Prostate gland (tissue), 2 donors: ENCODE measurements around the gene PHC2. TPM values are rescaled to one million over a fixed set of nuclear protein-coding genes. Genes with fewer than 3 reads are reported as not detected.

Source experiments
- DNase-seq: peaks from one replicate; pipeline ENCODE4 v3.0.0-alpha.2; 2019; ENCODE audit warnings: low spot score
- H3K27ac ChIP-seq, 2 donors: fragments of 200-600 bp; sonication (generic); 2 replicates each; pipeline ENCODE4 v1.5.1; 2017 to 2019
- H3K27me3 ChIP-seq: fragments of 200-600 bp; sonication (generic); replicated peaks from 2 replicates; pipeline ENCODE4 v1.5.1; 2019; ENCODE audit not compliant: insufficient read depth
- H3K36me3 ChIP-seq, 2 donors: fragments of 200-600 bp; sonication (generic); 1 replicate in 1 of 2; 2 replicates in 1 of 2; pipeline versions ENCODE4 v1.5.1 to v1.8.1; 2017 to 2019
- H3K4me1 ChIP-seq: fragments of 200-600 bp; sonication (generic); replicated peaks from 2 replicates; pipeline ENCODE4 v1.5.1; 2019
- H3K4me3 ChIP-seq, 2 donors: fragments of 200-600 bp; sonication (generic); 2 replicates each; pipeline ENCODE4 v1.5.1; 2017 to 2019
- H3K9me3 ChIP-seq: fragments of 200-600 bp; sonication (generic); 2 replicates; pipeline ENCODE4 v1.5.1; 2017
- POLR2A ChIP-seq: fragments of 450-650 bp; IDR thresholded peaks from one replicate; pipeline ENCODE4 v1.6.1; 2016; ENCODE audit warnings: antibody characterized with exemption, mild to moderate bottlenecking
- POLR2AphosphoS5 ChIP-seq: sonication (generic); formaldehyde crosslinking; IDR thresholded peaks from one replicate; pipeline ENCODE4 v1.6.1; 2017; ENCODE audit warnings: antibody characterized with exemption
- WGBS: methylation state at CpG from one replicate; pipeline ENCODE4 v1.1.5; 2018; 5-methylcytosine and 5-hydroxymethylcytosine counted together
- intact Hi-C: fragments of 100-400 bp; cut with DNase I; formaldehyde crosslinking; loops from one replicate; pipeline ENCODE4 v1.14.2; 2022
- total RNA-seq, 2 donors: library from RNA; depleted of rRNA; stranded (reverse); fragments of >200 nt; gene quantifications; one replicate each; pipeline ENCODE4 v1.1.0, GENCODE V29; 2016
- TF ChIP-seq, protein P1 (sequence below), 4 experiments: fragments of 200-600 bp in 2 of 4; fragments of 450-650 bp in 2 of 4; sonication (generic) in 2 of 4; IDR thresholded peaks; 1 replicate in 3 of 4; 2 replicates in 1 of 4; pipeline ENCODE4 v1.5.1; 2016 to 2019; ENCODE audit warnings: antibody characterized with exemption in 4 of 4, mild to moderate bottlenecking in 2 of 4, moderate library complexity in 2 of 4

The PHC2 gene
- total RNA-seq, 2 donors from 2014 or later: 75.0 to 131 TPM

DNA sequence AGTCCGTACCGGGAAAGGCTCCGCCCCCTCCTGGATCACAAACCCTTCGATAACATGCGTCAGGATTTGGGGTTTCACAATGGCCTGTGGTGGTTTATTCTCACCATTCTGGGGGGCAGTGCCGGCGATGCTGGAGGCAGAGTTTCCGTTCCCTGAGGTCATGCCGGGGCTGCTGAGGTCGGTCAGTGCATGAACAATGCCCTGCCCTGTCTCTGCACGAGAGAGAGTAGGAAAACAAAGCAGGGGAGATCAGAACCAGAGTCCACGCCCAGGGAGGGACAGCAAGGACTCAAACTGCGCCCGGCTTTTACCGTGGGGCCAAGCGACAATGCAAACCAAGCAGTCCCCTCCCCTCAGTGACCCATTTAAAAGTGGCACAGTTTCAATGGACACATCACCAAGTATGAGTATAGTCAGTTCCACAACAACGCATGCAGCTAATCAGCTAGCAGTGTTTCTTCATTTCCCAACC lies 96.8 kb downstream of the PHC2 start:
- TF ChIP-seq POLR2A (no peak), POLR2AphosphoS5 (no peak)
- TF ChIP-seq, protein P1, sequence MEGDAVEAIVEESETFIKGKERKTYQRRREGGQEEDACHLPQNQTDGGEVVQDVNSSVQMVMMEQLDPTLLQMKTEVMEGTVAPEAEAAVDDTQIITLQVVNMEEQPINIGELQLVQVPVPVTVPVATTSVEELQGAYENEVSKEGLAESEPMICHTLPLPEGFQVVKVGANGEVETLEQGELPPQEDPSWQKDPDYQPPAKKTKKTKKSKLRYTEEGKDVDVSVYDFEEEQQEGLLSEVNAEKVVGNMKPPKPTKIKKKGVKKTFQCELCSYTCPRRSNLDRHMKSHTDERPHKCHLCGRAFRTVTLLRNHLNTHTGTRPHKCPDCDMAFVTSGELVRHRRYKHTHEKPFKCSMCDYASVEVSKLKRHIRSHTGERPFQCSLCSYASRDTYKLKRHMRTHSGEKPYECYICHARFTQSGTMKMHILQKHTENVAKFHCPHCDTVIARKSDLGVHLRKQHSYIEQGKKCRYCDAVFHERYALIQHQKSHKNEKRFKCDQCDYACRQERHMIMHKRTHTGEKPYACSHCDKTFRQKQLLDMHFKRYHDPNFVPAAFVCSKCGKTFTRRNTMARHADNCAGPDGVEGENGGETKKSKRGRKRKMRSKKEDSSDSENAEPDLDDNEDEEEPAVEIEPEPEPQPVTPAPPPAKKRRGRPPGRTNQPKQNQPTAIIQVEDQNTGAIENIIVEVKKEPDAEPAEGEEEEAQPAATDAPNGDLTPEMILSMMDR (IDR thresholded peaks at IDR 0.05): no peak
- Histone ChIP-seq H3K4me3 (no peak overlapping the region), H3K36me3 (peaks cover 5 to 6% of the 10 kb centered on the region in 2 donors), H3K27ac (peak overlapping the region; percentile 50 to 57), H3K27me3 (no peaks in the 10 kb centered on the region), H3K9me3 (no peaks in the 10 kb centered on the region), H3K4me1 (peaks cover 3% of the 10 kb centered on the region)
- 36% methylated on average over 17 of the region's 17 CpGs for WGBS
- intact Hi-C loops: loop anchor here (5.0 kb wide), 1 partner anchor 77 kb away; the partner anchor contains the start of gene ZNF362
- no peak for DNase-seq

DNA sequence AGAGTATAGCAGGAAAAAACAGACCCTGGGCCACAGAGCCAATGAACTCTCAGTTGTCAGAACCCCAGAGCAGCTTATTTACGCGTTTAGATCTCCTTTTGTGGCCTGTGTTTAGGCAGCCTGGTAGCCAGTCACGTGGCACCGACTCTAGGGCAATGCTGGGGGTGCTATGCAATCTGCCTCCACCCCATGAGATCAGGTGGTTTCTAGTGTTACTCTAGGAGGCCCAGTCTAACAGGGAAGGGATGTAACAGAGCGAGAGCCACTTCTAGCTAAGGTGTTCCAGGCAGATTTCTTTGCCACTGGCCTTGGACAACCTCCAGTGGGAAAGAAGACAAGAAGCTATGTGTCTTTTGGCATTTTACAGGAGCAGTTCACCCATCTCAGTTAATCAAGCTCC lies 98.0 kb downstream of the PHC2 start:
- Histone ChIP-seq H3K9me3 (no peaks in the 10 kb centered on the region), H3K4me1 (no peaks in the 10 kb centered on the region), H3K36me3 (peaks cover 5 to 11% of the 10 kb centered on the region in 2 donors), H3K4me3 (no peak overlapping the region), H3K27me3 (no peaks in the 10 kb centered on the region), H3K27ac (peak overlapping the region; percentile 50 to 57)
- 35% methylated on average over 5 of the region's 5 CpGs for WGBS
- TF ChIP-seq, protein P1 (IDR thresholded peaks at IDR 0.05): no peak
- TF ChIP-seq POLR2A (no peak), POLR2AphosphoS5 (no peak)
- DNase-seq: no peak
- intact Hi-C loops: loop anchor here (5.0 kb wide), 1 partner anchor 76 kb away; the partner anchor contains the start of gene ZNF362

DNA sequence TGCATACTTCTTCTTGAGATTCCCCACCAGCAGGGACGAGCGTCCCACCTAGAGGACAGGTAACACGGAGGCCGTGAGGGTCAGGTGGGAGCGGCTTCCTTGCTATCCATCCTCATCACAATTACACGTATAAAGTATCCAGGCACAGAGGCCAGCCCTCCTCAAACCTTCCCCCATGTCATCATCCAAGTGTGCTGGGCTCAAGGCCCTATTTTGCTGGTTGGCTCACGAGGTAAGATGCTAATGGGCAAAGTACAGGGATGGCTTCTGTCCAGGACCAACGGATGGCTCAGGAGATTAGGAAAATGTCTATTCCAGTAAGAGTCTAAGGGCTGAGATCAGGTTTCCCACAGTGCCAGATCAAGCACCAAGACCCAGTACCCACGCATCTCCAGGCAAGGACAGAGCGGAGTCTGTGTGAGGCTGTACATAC lies 98.5 kb downstream of the PHC2 start:
- 65% methylated on average over 10 of the region's 10 CpGs for WGBS
- Histone ChIP-seq H3K27me3 (no peaks in the 10 kb centered on the region), H3K4me3 (no peak overlapping the region), H3K4me1 (no peaks in the 10 kb centered on the region), H3K27ac (peak overlapping the region; percentile 50 to 57), H3K36me3 (peaks cover 5 to 11% of the 10 kb centered on the region in 2 donors), H3K9me3 (no peaks in the 10 kb centered on the region)
- intact Hi-C loops: loop anchor here (5.0 kb wide), 1 partner anchor 75 kb away; the partner anchor contains the start of gene ZNF362
- TF ChIP-seq POLR2AphosphoS5 (no peak), POLR2A (no peak)
- TF ChIP-seq, protein P1 (IDR thresholded peaks at IDR 0.05): no peak
- no peak for DNase-seq

DNA sequence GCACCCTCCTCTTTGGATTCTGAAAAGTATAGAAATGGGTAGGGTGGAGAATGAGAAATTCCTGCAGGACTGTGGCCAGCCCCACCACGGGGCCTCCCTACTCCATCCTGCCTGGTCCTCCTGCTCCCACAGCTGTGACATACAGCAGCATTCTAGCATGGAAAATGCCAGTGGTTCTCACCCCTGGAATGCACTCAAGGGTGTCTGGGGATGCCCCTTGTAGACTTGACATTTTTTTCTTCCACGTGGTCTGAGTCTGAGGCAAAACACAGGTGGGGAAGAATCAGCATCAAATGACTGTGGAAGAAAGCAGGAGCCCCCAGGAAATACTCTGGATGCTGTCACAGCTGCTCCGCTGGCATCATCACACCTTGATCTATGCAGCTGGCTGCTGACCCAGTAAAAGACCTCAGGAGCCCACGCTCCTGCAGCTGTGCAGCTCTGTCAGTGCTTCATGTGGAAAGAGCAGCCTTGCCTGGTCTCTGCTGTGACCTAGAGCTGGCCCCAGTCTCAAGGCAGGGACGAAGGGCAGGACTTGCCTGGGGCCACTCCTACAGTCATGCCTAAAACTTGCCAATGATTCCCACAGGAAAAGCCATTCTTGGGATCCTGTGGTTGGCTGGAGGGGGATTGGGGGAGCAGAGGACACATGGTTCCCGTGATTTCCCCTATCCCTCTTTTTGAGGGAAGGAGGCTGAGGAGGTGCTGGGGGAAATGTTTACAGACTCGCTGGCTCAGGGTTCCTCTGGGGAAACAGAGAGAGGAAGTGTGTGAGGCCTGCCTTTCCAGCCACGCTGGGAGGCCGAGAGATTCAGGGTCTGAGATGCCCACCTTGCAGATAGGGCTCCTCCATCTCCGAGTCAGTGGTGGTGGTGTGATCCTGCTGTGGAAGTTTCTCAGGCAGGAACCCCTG lies 99.2 kb downstream of the PHC2 start:
- peaks cover 5 to 11% of the 10 kb centered on the region in 2 donors for H3K36me3 ChIP-seq

More for the DNA sequence above, 99.2 kb downstream of the PHC2 start:
- Histone ChIP-seq H3K27me3 (no peaks in the 10 kb centered on the region), H3K9me3 (no peaks in the 10 kb centered on the region), H3K4me3 (no peak overlapping the region), H3K4me1 (no peaks in the 10 kb centered on the region), H3K27ac (peak overlapping the region; percentile 50 to 57)
- no peak for DNase-seq
- intact Hi-C loops: loop anchor here (5.0 kb wide), 1 partner anchor 74 kb away; the partner anchor contains the start of gene ZNF362
- 74% methylated on average over 9 of the region's 10 CpGs for WGBS
- TF ChIP-seq POLR2A: no peak
- TF ChIP-seq, protein P1 (IDR thresholded peaks at IDR 0.05): no peak
- TF ChIP-seq POLR2AphosphoS5: no peak
